HepG2 (cell line): ENCODE measurements around the gene SYNJ2. TPM values are rescaled to one million over a fixed set of nuclear protein-coding genes. Genes with fewer than 3 reads are reported as not detected.

Experiments
- ARNTL ChIP-seq: sonication (generic); formaldehyde crosslinking; IDR thresholded peaks from 2 replicates; pipeline ENCODE4 v1.4.0; 2020; ENCODE audit warnings: mild to moderate bottlenecking, missing genetic modification reagents
- ASH2L ChIP-seq: fragments of 300-600, 200-600 bp; sonication (generic); IDR thresholded peaks from 2 replicates; pipeline ENCODE4 v1.7.0; 2017; ENCODE audit warnings: low read depth, mild to moderate bottlenecking, moderate library complexity, mixed read lengths, low read length; ENCODE audit not compliant: insufficient read length
- DPF2 ChIP-seq: sonication (generic); formaldehyde crosslinking; IDR thresholded peaks from 2 replicates; pipeline ENCODE4 v1.4.0; 2020; ENCODE audit warnings: mild to moderate bottlenecking, low read depth, missing genetic modification reagents, borderline replicate concordance
- ELF3 ChIP-seq: IDR thresholded peaks from 2 replicates; pipeline ENCODE4 v1.6.1; 2016; ENCODE audit warnings: missing genetic modification reagents, missing compliant biosample characterization
- HCFC1 ChIP-seq: fragments of 150-350 bp; IDR thresholded peaks from 2 replicates; pipeline ENCODE4 v1.6.1; 2014; ENCODE audit warnings: low read depth, low read length
- HIVEP1 ChIP-seq: sonication (generic); formaldehyde crosslinking; IDR thresholded peaks from 2 replicates; pipeline ENCODE4 v1.4.0; 2020; ENCODE audit warnings: mild to moderate bottlenecking, missing genetic modification reagents
- KDM2A ChIP-seq: sonication (generic); formaldehyde crosslinking; IDR thresholded peaks from 2 replicates; pipeline ENCODE4 v1.4.0; 2020; ENCODE audit warnings: low read depth, missing genetic modification reagents, borderline replicate concordance
- NFATC3 ChIP-seq: sonication (generic); formaldehyde crosslinking; IDR thresholded peaks from 2 replicates; pipeline ENCODE4 v1.5.1; 2020; ENCODE audit warnings: mild to moderate bottlenecking, missing genetic modification reagents
- SALL1 ChIP-seq: sonication (generic); formaldehyde crosslinking; IDR thresholded peaks from 2 replicates; pipeline ENCODE4 v1.8.0; 2022; ENCODE audit warnings: mild to moderate bottlenecking, missing genetic modification reagents
- TAF1 ChIP-seq: sonication (generic); formaldehyde crosslinking; IDR thresholded peaks from 2 replicates; pipeline ENCODE4 v1.4.0; 2020; ENCODE audit warnings: missing genetic modification reagents
- ZFP36L2 ChIP-seq: sonication (generic); formaldehyde crosslinking; IDR thresholded peaks from 2 replicates; pipeline ENCODE4 v1.4.0; 2020; ENCODE audit warnings: missing genetic modification reagents
- ZNF17 ChIP-seq: sonication (generic); formaldehyde crosslinking; IDR thresholded peaks from 2 replicates; pipeline ENCODE4 v1.5.0; 2020; ENCODE audit warnings: mild to moderate bottlenecking, missing genetic modification reagents
- ZNF260 ChIP-seq: sonication (generic); formaldehyde crosslinking; IDR thresholded peaks from 2 replicates; pipeline ENCODE4 v1.4.0; 2020; ENCODE audit warnings: missing genetic modification reagents, low read depth, mild to moderate bottlenecking, borderline replicate concordance
- ZNF430 ChIP-seq: sonication (generic); formaldehyde crosslinking; IDR thresholded peaks from 2 replicates; pipeline ENCODE4 v1.9.0; 2021; ENCODE audit warnings: mild to moderate bottlenecking, missing genetic modification reagents
- ZNF773 ChIP-seq: sonication (generic); formaldehyde crosslinking; IDR thresholded peaks from 2 replicates; pipeline ENCODE4 v1.4.0; 2020; ENCODE audit warnings: missing genetic modification reagents, borderline replicate concordance
- polyA plus RNA-seq, 8 experiments: library from polyadenylated mRNA; depleted of rRNA in 3 of 8; stranded (reverse) in 7 of 8; unstranded in 1 of 8; fragments of >200 nt; fragmentation: Illumina TruSeq in 4 of 8; extraction: Trizol in 4 of 8; gene quantifications; 2 replicates each; pipeline versions ENCODE4 v1.2.1 to v1.2.3, GENCODE V29; 2011 to 2016; ENCODE audit warnings: low read depth in 4 of 8, missing spikeins in 1 of 8, mixed read lengths in 1 of 8; ENCODE audit not compliant: insufficient read depth in 1 of 8
- total RNA-seq, 5 experiments: library from RNA; depleted of rRNA; stranded (reverse); fragments of >200 nt; fragmentation: Illumina TruSeq; extraction: Trizol; gene quantifications; 2 replicates each; pipeline ENCODE4 v1.2.3, GENCODE V29; 2016; ENCODE audit warnings: low read depth in 1 of 5
- TF ChIP-seq, protein P1 (sequence below): sonication (generic); formaldehyde crosslinking; IDR thresholded peaks from 2 replicates; pipeline ENCODE4 v1.5.0; 2020; ENCODE audit warnings: mild to moderate bottlenecking, missing genetic modification reagents
- TF ChIP-seq, protein P2 (sequence below): sonication (generic); formaldehyde crosslinking; IDR thresholded peaks from 2 replicates; pipeline ENCODE4 v1.4.0; 2020; ENCODE audit warnings: missing genetic modification reagents
- TF ChIP-seq, protein P3 (sequence below): sonication (generic); formaldehyde crosslinking; conservative IDR thresholded peaks from 2 replicates; pipeline ENCODE4 v1.8.0; 2022; ENCODE audit warnings: mild to moderate bottlenecking, moderate library complexity, missing genetic modification reagents
- TF ChIP-seq, protein P4 (sequence below): sonication (generic); formaldehyde crosslinking; conservative IDR thresholded peaks from 2 replicates; pipeline ENCODE4 v1.4.0; 2020; ENCODE audit warnings: missing genetic modification reagents
- TF ChIP-seq, protein P5 (sequence below): IDR thresholded peaks from 2 replicates; pipeline ENCODE4 v1.6.1; 2016
- TF ChIP-seq, protein P6 (sequence below): fragments of 450-650 bp; IDR thresholded peaks from 2 replicates; pipeline ENCODE4 v1.6.1; 2017

Gene SYNJ2
- total and polyA plus RNA-seq, 2 of the 13 experiments (the other 11 are each of a cell fraction or from before 2014, with no cell fraction given), result 39.1 to 57.6 TPM

DNA sequence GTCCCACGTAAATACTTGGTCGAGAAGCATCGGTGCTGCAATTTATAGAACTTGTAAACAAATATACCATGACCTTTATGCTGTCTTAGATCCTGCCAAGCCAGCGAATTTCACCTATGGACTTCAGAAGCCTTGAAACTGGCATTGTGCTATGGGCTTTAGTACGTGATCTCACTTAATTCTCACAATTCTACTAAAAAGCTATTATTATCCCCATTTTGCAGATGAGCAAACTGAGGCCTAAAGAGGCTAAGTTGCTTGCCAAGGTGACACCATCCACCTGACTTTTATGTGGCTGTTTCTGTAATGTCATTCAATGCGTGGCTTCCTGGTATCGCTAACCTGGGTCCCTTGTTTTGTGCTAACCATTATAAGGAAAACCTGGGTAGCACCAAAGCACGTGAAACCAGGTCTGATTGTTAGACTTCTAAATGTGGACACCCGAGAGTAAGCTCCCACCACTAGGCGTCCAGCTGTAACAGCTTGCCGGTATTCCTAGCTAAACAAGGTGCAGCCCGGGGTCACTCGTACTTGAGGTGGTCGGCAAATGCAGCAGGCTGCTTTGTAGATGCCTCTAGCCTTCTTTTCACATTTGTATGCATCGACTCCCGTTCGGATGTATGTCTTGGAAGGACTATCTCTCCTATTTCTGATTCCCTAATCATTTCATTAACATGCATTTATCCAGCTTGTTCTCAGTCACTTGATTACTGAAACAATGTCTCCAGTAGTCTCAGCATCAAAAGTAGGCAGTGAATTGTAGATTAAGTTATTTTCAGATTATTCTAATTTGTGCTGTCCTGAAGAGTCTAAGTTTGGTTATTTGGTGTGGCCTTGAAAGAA is 1.1 kb downstream of the SYNJ2 start (continued):
- TF ChIP-seq, protein P1, sequence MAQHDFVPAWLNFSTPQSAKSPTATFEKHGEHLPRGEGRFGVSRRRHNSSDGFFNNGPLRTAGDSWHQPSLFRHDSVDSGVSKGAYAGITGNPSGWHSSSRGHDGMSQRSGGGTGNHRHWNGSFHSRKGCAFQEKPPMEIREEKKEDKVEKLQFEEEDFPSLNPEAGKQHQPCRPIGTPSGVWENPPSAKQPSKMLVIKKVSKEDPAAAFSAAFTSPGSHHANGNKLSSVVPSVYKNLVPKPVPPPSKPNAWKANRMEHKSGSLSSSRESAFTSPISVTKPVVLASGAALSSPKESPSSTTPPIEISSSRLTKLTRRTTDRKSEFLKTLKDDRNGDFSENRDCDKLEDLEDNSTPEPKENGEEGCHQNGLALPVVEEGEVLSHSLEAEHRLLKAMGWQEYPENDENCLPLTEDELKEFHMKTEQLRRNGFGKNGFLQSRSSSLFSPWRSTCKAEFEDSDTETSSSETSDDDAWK, result no peak
- TF ChIP-seq HIVEP1 (CRISPR knock-in tag) (no peak), NFATC3 (CRISPR knock-in tag) (no peak), ZNF773 (no peak), ARNTL (CRISPR knock-in tag) (0 out of 2 replicates have a peak, but pooled peaks have one; percentile 60), HCFC1 (no peak), DPF2 (CRISPR knock-in tag) (peak; percentile 51), ZNF17 (CRISPR knock-in tag) (no peak), ZNF260 (no peak), ELF3 (peak; percentile 46; the same call in 1 of the 2 replicates), KDM2A (CRISPR knock-in tag) (peak; percentile 15; the same call in 1 of the 2 replicates), ZFP36L2 (peak; percentile 24; the same call in 1 of the 2 replicates), SALL1 (peak; percentile 64), ZNF430 (CRISPR knock-in tag) (no peak), TAF1 (CRISPR knock-in tag) (no peak; the same call in 1 of the 2 replicates), ASH2L (peak; percentile 34)
- TF ChIP-seq, protein P2, sequence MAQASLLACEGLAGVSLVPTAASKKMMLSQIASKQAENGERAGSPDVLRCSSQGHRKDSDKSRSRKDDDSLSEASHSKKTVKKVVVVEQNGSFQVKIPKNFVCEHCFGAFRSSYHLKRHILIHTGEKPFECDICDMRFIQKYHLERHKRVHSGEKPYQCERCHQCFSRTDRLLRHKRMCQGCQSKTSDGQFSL, result no peak
- TF ChIP-seq, protein P3, sequence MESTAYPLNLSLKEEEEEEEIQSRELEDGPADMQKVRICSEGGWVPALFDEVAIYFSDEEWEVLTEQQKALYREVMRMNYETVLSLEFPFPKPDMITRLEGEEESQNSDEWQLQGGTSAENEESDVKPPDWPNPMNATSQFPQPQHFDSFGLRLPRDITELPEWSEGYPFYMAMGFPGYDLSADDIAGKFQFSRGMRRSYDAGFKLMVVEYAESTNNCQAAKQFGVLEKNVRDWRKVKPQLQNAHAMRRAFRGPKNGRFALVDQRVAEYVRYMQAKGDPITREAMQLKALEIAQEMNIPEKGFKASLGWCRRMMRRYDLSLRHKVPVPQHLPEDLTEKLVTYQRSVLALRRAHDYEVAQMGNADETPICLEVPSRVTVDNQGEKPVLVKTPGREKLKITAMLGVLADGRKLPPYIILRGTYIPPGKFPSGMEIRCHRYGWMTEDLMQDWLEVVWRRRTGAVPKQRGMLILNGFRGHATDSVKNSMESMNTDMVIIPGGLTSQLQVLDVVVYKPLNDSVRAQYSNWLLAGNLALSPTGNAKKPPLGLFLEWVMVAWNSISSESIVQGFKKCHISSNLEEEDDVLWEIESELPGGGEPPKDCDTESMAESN (CRISPR knock-in tag), result 0 out of 2 replicates have a peak, but pooled peaks have one; percentile 53
- TF ChIP-seq, protein P4, sequence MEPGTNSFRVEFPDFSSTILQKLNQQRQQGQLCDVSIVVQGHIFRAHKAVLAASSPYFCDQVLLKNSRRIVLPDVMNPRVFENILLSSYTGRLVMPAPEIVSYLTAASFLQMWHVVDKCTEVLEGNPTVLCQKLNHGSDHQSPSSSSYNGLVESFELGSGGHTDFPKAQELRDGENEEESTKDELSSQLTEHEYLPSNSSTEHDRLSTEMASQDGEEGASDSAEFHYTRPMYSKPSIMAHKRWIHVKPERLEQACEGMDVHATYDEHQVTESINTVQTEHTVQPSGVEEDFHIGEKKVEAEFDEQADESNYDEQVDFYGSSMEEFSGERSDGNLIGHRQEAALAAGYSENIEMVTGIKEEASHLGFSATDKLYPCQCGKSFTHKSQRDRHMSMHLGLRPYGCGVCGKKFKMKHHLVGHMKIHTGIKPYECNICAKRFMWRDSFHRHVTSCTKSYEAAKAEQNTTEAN, result no peak
- TF ChIP-seq, protein P5, sequence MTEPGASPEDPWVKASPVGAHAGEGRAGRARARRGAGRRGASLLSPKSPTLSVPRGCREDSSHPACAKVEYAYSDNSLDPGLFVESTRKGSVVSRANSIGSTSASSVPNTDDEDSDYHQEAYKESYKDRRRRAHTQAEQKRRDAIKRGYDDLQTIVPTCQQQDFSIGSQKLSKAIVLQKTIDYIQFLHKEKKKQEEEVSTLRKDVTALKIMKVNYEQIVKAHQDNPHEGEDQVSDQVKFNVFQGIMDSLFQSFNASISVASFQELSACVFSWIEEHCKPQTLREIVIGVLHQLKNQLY, result no peak
- TF ChIP-seq, protein P6, sequence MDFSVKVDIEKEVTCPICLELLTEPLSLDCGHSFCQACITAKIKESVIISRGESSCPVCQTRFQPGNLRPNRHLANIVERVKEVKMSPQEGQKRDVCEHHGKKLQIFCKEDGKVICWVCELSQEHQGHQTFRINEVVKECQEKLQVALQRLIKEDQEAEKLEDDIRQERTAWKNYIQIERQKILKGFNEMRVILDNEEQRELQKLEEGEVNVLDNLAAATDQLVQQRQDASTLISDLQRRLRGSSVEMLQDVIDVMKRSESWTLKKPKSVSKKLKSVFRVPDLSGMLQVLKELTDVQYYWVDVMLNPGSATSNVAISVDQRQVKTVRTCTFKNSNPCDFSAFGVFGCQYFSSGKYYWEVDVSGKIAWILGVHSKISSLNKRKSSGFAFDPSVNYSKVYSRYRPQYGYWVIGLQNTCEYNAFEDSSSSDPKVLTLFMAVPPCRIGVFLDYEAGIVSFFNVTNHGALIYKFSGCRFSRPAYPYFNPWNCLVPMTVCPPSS, result no peak
